DND-41 (cell line): ENCODE data around the gene DDX1.

Source experiments
- EZH2 ChIP-seq: IDR thresholded peaks from 3 replicates; pipeline ENCODE4 v1.6.1; 2012; ENCODE audit warnings: borderline replicate concordance, low read depth, mild to moderate bottlenecking, moderate library complexity, low read length, inconsistent platforms; ENCODE audit not compliant: severe bottlenecking
- TF ChIP-seq, protein P1 (sequence below): IDR thresholded peaks from 2 replicates; pipeline ENCODE4 v1.5.1; 2012; ENCODE audit warnings: borderline replicate concordance, low read length, moderate library complexity, mild to moderate bottlenecking; ENCODE audit not compliant: poor library complexity, severe bottlenecking; ENCODE audit errors: extremely low read depth

DNA sequence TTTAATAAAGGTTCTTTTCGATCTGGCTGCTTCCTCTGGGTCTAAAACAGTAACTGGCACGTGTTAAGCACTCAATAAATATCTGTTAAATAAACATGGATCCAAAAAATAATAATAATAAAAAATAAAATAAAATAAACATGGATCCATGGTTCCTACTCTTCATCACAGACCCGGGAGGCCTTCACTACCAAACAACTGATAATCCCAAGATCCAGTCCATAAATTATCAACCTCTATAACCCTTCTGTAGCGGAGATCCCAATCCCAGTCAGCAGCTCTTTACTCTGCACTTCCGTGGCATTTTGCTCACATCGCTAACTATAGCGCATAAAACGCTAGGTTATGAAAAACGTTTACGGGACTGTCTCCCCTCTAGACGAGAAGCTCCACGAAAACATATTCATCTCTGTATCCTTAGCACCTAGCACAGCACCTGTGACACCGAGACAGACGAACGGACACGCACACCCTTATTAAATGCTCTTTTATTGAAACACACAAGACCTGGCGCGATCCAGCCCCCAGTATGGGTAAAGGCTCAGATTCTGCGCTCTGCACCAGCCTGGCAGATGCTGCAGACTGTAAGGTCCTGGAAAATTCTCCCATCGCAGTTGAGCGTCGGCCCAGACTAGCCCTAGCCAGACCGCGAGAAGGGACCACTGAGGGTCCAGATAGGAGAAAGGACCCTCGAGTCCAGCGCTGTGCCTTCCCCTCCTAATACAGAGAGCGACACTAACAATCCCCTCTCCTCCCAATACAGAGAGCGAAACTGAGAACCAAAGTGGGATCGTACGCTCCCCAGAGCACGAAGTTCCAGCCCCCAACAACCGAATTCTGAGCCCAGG lies 31.3 kb upstream of the DDX1 start:
- TF ChIP-seq, protein P1, sequence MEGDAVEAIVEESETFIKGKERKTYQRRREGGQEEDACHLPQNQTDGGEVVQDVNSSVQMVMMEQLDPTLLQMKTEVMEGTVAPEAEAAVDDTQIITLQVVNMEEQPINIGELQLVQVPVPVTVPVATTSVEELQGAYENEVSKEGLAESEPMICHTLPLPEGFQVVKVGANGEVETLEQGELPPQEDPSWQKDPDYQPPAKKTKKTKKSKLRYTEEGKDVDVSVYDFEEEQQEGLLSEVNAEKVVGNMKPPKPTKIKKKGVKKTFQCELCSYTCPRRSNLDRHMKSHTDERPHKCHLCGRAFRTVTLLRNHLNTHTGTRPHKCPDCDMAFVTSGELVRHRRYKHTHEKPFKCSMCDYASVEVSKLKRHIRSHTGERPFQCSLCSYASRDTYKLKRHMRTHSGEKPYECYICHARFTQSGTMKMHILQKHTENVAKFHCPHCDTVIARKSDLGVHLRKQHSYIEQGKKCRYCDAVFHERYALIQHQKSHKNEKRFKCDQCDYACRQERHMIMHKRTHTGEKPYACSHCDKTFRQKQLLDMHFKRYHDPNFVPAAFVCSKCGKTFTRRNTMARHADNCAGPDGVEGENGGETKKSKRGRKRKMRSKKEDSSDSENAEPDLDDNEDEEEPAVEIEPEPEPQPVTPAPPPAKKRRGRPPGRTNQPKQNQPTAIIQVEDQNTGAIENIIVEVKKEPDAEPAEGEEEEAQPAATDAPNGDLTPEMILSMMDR, result no peak
- TF ChIP-seq EZH2, result no peak
